Activated T-cell treated with anti-CD3 and anti-CD28 coated beads, Interleukin-2, amount 50 U/mL, for 24 hours (primary cell): ENCODE measurements around the gene DPYSL4.

Experiments used
- DNase-seq: peaks from one replicate; pipeline ENCODE4 v3.0.0-alpha.2; 2020
- H3K27ac Mint-ChIP-seq: 2 replicates; pipeline ENCODE4 v1.8.0; 2020; ENCODE audit warnings: mild to moderate bottlenecking, mixed read lengths
- H3K27me3 Mint-ChIP-seq: 2 replicates; pipeline ENCODE4 v1.8.0; 2020; ENCODE audit warnings: mixed read lengths
- H3K36me3 Mint-ChIP-seq: 2 replicates; pipeline ENCODE4 v1.8.0; 2020; ENCODE audit warnings: low read depth, mixed read lengths
- H3K4me1 Mint-ChIP-seq: 2 replicates; pipeline ENCODE4 v1.8.0; 2020; ENCODE audit warnings: low read depth, mixed read lengths
- H3K4me3 Mint-ChIP-seq: 2 replicates; pipeline ENCODE4 v1.8.0; 2020; ENCODE audit warnings: mild to moderate bottlenecking, moderate library complexity, mixed read lengths
- H3K9me3 Mint-ChIP-seq: 2 replicates; pipeline ENCODE4 v1.8.0; 2020; ENCODE audit warnings: mixed read lengths

Gene DPYSL4

DNA sequence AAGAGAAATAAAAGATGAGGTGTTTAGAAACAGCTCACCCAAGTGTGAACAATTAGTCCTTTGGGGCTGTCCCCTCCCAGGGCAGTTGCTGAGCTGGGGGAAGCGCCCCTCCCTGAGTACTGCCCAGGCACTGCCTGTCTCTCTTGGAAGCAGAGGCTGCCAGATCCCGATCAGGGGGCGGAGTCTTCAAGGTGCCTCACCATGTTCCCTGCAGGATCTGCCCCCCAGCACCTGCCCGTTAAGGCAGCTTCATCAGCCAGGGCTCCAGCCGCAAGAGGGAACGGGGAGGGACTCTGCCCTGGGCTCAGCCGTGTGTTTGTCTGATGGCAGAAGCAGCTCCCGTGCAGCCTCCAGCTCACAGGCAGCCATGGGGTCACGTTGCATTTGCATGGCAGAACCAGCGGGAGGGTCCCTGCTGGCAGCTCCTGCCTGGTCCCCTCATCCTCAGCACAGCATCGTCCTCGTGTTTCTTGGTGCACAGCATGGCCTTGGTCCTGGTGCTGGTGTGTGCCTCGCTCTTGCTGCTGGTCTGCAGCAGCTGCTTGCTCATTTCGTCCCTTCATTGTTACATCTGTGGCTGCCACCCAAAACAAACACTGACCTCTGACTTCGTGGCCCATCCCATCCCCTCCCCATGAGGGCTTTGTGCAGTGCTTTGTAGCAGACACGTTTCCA is 10.7 kb upstream of the DPYSL4 start:
- H3K27me3 Mint-ChIP-seq, result peaks cover 48% of the 10 kb centered on the region
- H3K27ac Mint-ChIP-seq, result no peak overlapping the region
- H3K9me3 Mint-ChIP-seq, result peaks cover 4% of the 10 kb centered on the region
- no peak overlapping the region for H3K4me3 Mint-ChIP-seq
- no peak for DNase-seq
- no peaks in the 10 kb centered on the region for H3K36me3 Mint-ChIP-seq
- H3K4me1 Mint-ChIP-seq, result peaks cover 5% of the 10 kb centered on the region

DNA sequence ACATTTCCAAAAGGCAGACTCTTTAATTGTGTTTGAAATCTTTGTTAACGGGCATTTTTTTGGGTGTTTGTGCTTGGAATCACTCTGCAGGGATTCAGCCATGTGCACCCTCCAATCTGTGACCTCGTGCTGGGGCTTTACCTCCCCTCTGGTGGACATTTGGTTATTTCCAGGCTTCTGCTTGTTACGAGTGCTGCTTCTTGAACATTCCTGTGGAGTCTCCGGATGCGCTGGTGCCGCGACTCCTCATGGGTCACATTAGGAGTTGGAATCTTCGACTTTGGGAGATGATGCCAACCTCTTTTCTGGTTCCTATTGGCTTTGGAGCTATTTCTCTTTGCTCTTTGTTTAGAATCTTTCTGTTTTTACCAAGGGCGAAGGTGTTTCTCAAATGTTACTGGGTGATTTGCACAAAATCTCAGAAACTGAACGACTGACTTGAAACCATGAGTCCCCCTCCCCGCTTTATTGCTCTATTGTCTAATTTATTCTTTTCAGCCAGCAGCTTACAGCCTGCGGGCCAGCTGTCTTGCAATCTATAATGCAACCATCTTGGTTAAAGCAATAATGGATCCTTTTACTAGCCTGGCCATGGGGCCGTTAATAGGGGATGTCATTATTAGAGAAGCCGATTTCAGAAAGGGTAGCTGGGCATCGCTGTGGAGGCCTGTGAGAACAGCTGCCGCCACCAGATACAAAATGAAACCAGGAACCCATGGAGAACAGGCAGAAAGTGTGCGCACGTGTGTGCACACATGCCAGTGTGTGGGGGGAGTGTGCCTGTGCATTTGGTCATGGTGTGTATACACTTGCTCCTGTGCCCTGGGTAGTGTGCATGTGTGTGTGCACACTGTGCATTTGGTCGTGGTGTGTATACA is 9.9 kb upstream of the DPYSL4 start:
- H3K27me3 Mint-ChIP-seq, result peaks cover 49% of the 10 kb centered on the region
- H3K36me3 Mint-ChIP-seq, result no peaks in the 10 kb centered on the region
- no peak overlapping the region for H3K4me3 Mint-ChIP-seq
- DNase-seq, result no peak
- peaks cover 5% of the 10 kb centered on the region for H3K4me1 Mint-ChIP-seq
- H3K9me3 Mint-ChIP-seq, result peaks cover 4% of the 10 kb centered on the region
- H3K27ac Mint-ChIP-seq, result no peak overlapping the region

DNA sequence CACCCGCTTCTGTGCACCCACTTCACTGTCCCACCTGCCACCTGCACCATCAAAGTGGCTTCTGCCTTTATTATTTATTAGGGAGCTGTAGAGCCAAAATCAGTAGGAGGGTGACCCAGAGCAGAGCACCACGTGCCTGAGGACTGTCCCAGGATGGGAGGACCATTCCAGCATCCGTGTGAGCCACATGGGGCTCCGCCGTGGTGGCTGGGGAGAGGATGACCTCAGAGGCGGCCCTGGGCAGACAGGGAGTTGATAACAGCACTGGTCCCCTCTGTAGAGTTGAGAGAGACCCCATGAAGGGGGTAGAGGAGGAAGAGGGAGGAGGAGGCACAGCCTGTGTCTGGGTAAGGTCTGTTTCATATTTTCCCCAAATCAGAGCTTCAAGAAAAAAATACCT is 8.7 kb upstream of the DPYSL4 start:
- DNase-seq, result no peak
- H3K27me3 Mint-ChIP-seq, result peaks cover 59% of the 10 kb centered on the region
- H3K36me3 Mint-ChIP-seq, result no peaks in the 10 kb centered on the region
- H3K9me3 Mint-ChIP-seq, result peaks cover 4% of the 10 kb centered on the region
- H3K4me3 Mint-ChIP-seq, result no peak overlapping the region
- peaks cover 5% of the 10 kb centered on the region for H3K4me1 Mint-ChIP-seq
- no peak overlapping the region for H3K27ac Mint-ChIP-seq

DNA sequence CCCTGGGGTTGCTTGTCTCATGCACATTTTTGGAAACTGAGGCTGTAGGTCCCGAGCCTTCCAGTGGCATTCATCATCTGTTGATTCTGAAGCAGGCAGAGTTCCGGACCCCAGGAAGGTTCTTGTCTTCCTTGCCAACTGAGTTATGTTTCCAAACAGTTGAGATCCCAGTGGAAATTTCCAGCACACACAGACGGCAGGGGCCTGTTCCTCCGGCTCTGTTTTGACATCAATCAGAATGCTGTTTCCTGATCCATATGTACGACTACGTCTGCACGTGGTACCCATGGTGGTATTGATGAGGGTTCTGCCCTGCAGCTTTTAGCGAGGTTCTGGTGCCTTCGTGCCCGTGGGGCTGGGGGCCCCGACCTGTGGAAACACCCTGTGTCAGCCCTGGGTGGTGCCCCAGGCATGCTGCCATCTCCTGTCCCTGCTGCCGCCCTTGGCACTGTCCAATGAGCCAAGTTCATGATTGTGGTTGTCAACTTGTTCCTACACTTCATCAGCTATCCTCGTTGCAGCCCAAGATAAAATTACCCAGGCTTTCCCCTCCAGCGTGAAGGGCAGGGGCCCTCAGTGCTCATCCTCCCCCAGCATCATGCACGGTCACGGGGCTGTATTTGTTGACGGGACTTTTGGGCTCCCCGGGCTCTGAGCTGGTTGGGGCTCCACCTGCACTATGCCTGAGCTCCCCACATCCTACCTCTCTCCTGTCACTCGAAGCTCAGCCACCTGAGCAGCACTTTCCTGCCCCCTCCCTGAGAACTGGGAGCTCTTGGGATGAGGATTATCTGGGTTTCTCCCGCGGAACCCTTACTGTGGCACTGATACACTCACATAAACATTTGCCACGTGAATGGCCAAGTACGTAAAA is 7.8 kb upstream of the DPYSL4 start:
- no peak for DNase-seq
- H3K27ac Mint-ChIP-seq, result no peak overlapping the region
- H3K4me1 Mint-ChIP-seq, result no peaks in the 10 kb centered on the region
- no peaks in the 10 kb centered on the region for H3K36me3 Mint-ChIP-seq
- H3K4me3 Mint-ChIP-seq, result no peak overlapping the region
- H3K27me3 Mint-ChIP-seq, result peaks cover 67% of the 10 kb centered on the region
- H3K9me3 Mint-ChIP-seq, result no peaks in the 10 kb centered on the region

DNA sequence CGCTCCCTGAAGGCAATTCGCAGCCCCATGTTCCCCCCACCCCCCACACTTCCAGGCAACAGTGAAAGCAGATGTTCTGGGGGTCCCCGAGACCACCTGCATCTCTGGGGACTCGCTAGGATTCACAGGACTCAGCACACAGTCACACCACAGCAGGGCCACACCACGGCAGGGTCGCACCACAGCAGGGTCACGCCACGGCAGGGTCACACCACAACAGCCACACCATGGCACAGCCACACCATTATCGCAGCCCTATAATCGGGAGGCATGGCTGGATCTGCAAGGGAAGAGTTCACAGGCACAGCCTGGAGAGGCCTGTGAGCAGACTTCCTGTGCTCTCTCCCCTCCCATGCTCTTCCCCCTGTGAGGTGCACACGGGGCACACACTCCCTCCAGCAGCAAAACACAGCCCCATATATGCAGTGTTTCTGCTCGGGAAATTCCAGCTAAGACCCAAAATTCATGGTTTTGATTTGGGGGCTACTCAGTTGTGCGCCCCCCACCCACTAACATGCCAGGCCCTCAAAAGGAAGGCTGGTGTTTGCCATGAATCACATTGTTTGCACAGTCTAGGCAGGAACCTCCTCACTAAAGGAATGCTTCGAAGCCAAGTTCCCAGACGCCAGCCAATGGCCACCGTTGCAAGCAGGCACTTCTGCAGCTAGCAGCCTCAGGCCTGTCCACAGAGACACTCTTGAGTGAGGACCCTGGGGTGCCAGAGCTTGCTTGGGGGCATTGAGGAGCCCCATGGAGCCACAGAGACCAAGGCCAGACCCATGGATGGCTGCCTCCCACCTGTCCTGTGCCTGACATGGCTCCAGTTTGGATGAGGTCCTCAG is 7.0 kb upstream of the DPYSL4 start:
- H3K27ac Mint-ChIP-seq, result no peak overlapping the region
- peaks cover 74% of the 10 kb centered on the region for H3K27me3 Mint-ChIP-seq
- no peaks in the 10 kb centered on the region for H3K9me3 Mint-ChIP-seq
- no peak overlapping the region for H3K4me3 Mint-ChIP-seq
- peaks cover 1% of the 10 kb centered on the region for H3K4me1 Mint-ChIP-seq
- DNase-seq, result no peak
- H3K36me3 Mint-ChIP-seq, result no peaks in the 10 kb centered on the region

DNA sequence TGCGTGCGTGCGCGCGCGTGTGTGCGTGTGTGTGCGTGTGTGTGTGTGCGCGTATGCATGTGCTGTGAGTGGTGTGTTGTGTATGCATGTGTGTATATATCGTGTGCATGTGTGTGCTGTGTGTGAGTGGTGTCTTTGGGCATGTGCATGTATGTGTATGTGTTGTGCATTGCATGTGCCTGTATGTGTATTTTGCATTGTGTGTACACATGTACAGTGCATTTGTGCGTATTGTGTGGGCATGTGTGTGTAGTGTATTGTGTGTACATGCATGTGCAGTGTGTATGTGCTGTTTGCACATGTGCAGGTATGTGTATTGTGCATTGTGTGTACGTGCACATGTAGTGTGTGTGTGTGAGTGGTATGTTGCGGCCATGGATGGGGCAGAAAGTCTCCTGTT is 6.0 kb upstream of the DPYSL4 start:
- no peak overlapping the region for H3K27ac Mint-ChIP-seq
- no peak for DNase-seq
- no peaks in the 10 kb centered on the region for H3K9me3 Mint-ChIP-seq
- peaks cover 74% of the 10 kb centered on the region for H3K27me3 Mint-ChIP-seq
- H3K4me1 Mint-ChIP-seq, result peaks cover 5% of the 10 kb centered on the region
- H3K36me3 Mint-ChIP-seq, result no peaks in the 10 kb centered on the region
- no peak overlapping the region for H3K4me3 Mint-ChIP-seq

DNA sequence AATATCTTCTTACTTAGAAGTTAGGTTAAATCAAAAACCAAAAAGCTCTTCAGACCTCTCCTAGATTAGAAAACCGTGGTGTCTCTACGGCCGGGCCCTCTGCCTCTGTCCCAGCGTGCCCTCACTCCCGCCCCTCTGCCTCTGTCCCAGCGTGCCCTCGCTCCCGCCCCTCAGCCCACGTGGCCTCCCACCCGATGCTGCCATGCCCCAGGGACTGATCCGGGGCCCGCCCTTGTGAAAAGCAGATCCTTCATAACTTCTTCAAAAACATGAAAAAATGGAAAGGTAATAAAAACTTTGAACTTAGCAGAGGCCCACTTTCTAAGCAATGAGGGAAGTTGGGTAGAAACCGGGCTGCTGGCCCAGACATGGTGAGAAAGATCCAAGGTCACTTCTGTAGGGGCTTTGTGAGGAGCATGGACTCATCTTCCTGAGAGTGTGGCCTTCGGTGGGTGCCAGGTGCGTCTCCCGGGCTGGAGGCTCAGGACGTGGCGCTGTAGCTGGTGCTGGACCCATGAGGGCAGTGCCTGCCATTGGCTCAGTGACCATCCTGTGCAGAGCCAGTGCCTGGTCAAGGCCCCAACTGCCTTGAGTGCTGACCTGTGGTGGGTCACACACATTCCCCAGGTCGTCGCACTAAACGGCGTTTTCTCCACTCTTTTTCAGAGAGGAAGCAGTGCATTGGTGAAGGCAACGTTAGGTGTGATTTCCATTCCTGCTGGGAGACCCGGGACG is 4.9 kb upstream of the DPYSL4 start:
- Mint-ChIP-seq H3K36me3 (no peaks in the 10 kb centered on the region), H3K4me1 (peaks cover 5% of the 10 kb centered on the region), H3K4me3 (no peak overlapping the region), H3K27ac (no peak overlapping the region), H3K27me3 (peaks cover 69% of the 10 kb centered on the region), H3K9me3 (no peaks in the 10 kb centered on the region)
- no peak for DNase-seq

GRCh38 chr10:132182591-132182990 is 4.2 kb upstream of the DPYSL4 start:
- Mint-ChIP-seq H3K27ac (no peak overlapping the region), H3K36me3 (no peaks in the 10 kb centered on the region), H3K4me3 (no peak overlapping the region), H3K27me3 (peaks cover 63% of the 10 kb centered on the region), H3K9me3 (no peaks in the 10 kb centered on the region), H3K4me1 (peaks cover 5% of the 10 kb centered on the region)
- DNase-seq, result no peak

GRCh38 chr10:132183046-132183445 is 3.7 kb upstream of the DPYSL4 start:
- H3K36me3 Mint-ChIP-seq, result no peaks in the 10 kb centered on the region
- H3K9me3 Mint-ChIP-seq, result no peaks in the 10 kb centered on the region
- H3K4me3 Mint-ChIP-seq, result no peak overlapping the region
- peaks cover 8% of the 10 kb centered on the region for H3K4me1 Mint-ChIP-seq
- H3K27ac Mint-ChIP-seq, result no peak overlapping the region
- H3K27me3 Mint-ChIP-seq, result peaks cover 63% of the 10 kb centered on the region
- DNase-seq, result no peak

DNA sequence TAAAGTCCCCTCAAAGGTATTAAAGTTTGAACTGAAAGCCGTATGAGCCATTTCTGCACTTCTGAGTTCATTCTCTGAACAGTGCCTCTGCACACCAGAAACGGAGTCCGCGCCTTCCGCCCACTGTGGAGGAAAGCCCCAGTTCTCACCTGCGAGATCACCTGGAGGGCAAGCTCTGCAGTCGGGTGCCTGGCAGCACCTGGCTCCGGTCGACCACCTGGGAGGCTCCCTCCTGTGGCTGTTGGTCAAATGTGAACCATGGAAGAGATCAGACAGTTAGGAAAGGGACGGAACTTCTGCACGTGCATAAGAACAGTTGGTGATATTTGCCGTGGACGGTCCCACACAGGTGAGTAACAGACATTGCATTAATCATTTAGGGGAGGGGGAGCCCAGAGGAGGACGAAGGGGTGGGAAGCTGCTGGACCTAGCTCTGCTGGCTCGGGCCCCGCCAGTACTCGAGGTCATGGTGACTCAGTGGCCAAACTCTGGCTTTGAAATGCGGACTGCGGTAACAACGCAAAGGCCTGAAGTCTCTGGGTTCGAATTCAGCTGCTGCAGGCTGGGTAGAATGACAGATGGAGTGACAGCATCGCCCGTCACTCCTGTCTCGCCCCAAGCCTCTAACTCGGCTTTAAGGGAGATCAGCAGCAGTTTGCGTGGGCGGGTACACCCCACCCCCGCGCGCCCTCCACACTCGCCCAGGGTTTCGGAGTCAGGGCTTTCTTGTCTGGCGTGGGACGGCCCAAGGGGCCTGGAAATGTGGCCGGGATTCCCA is 1.7 kb upstream of the DPYSL4 start:
- Mint-ChIP-seq H3K4me1 (peaks cover 9% of the 10 kb centered on the region), H3K27ac (no peak overlapping the region), H3K4me3 (peak overlapping the region; percentile 38), H3K9me3 (no peaks in the 10 kb centered on the region), H3K36me3 (no peaks in the 10 kb centered on the region), H3K27me3 (peaks cover 66% of the 10 kb centered on the region)
- no peak for DNase-seq

DNA sequence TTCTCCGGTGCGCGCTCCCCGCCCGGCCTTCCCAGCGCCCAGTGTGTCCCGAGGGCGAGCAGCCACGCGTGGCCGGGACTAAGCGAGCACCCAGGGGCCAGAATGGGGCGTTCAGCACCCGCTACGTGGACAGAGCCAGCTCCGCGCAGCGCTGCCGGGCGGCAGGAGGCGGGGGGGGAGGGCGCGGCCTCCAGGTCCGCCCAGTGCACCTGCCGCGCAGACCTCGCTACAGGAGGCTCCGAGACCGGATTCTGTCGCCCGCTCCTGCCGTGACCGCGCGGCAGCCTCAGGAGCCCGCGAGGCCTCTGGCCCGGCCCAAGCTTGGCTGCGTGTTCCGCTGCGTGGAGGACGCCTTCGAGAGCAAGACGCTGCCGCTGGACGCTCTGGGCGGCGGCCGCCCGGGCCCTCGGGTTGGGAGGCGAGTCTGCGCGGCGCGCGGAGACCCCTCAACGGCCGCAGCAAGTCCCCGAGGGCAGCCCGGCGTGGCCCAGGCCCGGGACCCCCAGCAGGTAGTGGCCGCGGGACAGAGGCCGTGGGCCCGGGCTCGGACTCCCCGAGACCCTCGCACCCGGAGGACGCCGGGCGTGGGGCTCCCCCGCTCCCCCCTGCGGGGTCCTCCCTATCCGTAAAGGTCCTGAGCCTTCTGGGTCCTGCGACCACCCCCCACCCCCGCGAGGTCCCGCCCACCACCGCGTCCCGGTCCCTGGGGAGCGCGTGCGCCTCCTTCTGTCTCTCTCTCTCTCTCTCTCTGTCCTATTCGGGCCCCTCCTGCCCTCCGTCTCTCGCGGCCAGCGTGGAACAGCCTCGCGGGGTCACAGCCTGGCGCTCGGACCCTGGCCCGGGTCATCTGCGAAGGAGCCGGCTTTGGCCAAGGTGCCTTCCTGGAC is 904 bp upstream of the DPYSL4 start:
- Mint-ChIP-seq H3K9me3 (peaks cover 3% of the 10 kb centered on the region), H3K27ac (no peak overlapping the region), H3K36me3 (no peaks in the 10 kb centered on the region), H3K4me1 (peaks cover 9% of the 10 kb centered on the region), H3K4me3 (no peak overlapping the region), H3K27me3 (peaks cover 66% of the 10 kb centered on the region)
- peak; percentile 61 for DNase-seq

GRCh38 chr10:132187430-132188138 is 836 bp downstream of the DPYSL4 start:
- Mint-ChIP-seq H3K27me3 (peaks cover 58% of the 10 kb centered on the region), H3K36me3 (no peaks in the 10 kb centered on the region), H3K4me3 (peak overlapping the region; percentile 12), H3K4me1 (peaks cover 9% of the 10 kb centered on the region), H3K9me3 (peaks cover 3% of the 10 kb centered on the region), H3K27ac (no peak overlapping the region)
- DNase-seq, result no peak
